GM18909 (cell line): ENCODE results near the gene THADA.
"Not testable (repeated sequence)": the region's sequence is repeated elsewhere in the genome, so short reads cannot be mapped to it uniquely, and the experiment has no call there.

ENCODE experiments used
- ATAC-seq: cut with Tn5 transposase; IDR thresholded peaks from one replicate; pipeline ENCODE4 v1.9.1; 2021; ENCODE audit warnings: mild to moderate bottlenecking; ENCODE audit not compliant: unreplicated experiment, poor library complexity

The THADA gene

GRCh38 chr2:43397821-43398220 lies 198.0 kb downstream of the THADA start:
- no peak for ATAC-seq

DNA sequence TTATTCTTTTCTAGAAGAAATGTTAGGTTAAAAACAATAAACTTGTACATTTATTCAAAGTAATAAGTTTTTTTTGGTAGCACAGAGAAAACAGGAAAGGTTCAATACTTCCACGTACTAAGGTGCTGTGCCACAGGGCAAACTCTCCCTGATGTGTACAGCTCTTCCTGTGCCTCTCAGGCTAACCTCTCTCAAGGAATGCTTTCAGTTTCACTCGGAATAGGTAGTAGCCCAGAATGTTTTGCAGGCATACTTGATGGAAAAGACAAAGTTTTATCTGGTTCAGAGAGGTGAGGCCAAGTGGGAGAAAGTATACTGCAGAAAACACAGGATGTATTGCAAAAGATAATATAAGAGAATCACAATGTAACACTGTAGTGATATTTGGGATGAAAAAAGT lies 198.4 kb downstream of the THADA start:
- ATAC-seq: no peak

GRCh38 chr2:43396344-43396743 lies 199.5 kb downstream of the THADA start:
- not testable (repeated sequence) for ATAC-seq

- ATAC-seq: no peak
These were observed 201.9 kb downstream of the THADA start for GRCh38 chr2:43393918-43394317.

GRCh38 chr2:43391878-43392215 lies 204.0 kb downstream of the THADA start:
- ATAC-seq: no peak

GRCh38 chr2:43391201-43391877 lies 204.5 kb downstream of the THADA start:
- ATAC-seq: no peak

- no peak for ATAC-seq
These were observed 206.0 kb downstream of the THADA start for GRCh38 chr2:43389581-43390466.

- ATAC-seq: no peak
These were observed 207.5 kb downstream of the THADA start for GRCh38 chr2:43388371-43388770.

GRCh38 chr2:43387092-43388062 lies 208.5 kb downstream of the THADA start:
- ATAC-seq: peak; percentile 82

GRCh38 chr2:43386679-43387078 lies 209.2 kb downstream of the THADA start:
- not testable (repeated sequence) for ATAC-seq

DNA sequence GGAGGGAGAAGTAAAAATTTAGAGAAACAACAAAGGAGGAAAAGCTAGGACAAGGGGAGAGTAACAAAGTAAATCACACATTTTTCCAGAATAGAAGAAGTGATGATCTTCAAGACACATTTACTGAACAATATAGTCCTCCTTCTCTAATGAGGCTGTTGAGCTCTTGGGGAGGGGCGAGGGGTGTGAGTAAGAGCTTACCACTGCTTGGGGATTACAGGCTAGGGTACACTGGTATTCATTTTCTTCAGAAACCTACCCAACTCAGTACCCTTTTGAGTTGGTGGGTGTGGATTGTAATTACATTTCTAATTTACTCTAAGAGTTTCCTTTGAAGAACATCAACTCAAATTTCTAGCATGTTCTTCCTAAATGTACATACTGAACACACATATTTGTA lies 211.7 kb downstream of the THADA start:
- no peak for ATAC-seq

- ATAC-seq: no peak
These were observed 212.3 kb downstream of the THADA start for GRCh38 chr2:43383533-43383932.

DNA sequence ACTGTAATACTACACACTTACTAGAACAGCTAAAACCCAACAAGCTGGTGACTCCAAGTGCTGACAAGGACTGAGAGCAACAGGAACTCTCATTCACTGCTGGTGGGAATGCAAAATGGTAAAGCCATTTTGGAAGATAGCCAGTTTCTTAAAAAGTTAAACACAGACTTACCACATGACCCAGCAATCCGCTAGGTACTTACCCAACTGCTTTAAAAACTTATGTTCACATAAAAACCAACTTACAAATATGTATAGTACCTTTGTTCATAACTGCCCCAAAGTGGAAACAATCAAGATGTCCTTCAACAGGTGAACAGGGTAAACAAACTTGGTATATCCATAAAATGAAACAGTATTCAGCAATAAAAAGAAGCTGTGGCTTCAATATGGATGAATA lies 216.3 kb downstream of the THADA start:
- no peak for ATAC-seq

- ATAC-seq: no peak
These were observed 218.5 kb downstream of the THADA start for GRCh38 chr2:43377327-43377726.

- ATAC-seq: no peak
These were observed 219.2 kb downstream of the THADA start for GRCh38 chr2:43376523-43377198.

GRCh38 chr2:43375746-43376522 lies 219.9 kb downstream of the THADA start:
- ATAC-seq: no peak

GRCh38 chr2:43372416-43373081 lies 223.3 kb downstream of the THADA start:
- ATAC-seq: no peak

GRCh38 chr2:43370705-43371104 lies 225.1 kb downstream of the THADA start:
- ATAC-seq: no peak

DNA sequence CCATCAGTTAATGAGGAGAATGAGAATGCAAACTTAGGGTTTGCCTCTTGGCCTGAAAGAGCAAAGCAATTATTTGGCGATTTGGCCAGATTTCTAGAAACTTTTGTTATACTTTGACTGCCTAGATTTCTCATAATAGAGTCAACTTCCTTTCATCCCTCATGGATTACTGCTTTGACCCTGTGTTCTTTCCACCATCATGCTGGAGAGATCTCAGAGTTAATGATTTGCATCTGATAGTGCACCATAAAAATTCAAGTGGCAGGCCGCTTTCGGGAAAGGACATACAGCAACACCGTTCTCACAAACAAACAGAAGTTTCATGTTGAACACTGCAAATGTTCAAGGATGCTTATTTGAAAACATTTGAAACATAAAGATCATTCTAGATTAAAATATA lies 225.7 kb downstream of the THADA start:
- no peak for ATAC-seq
